ENCODE results near the gene GRM7.

- TF ChIP-seq, protein P1, sequence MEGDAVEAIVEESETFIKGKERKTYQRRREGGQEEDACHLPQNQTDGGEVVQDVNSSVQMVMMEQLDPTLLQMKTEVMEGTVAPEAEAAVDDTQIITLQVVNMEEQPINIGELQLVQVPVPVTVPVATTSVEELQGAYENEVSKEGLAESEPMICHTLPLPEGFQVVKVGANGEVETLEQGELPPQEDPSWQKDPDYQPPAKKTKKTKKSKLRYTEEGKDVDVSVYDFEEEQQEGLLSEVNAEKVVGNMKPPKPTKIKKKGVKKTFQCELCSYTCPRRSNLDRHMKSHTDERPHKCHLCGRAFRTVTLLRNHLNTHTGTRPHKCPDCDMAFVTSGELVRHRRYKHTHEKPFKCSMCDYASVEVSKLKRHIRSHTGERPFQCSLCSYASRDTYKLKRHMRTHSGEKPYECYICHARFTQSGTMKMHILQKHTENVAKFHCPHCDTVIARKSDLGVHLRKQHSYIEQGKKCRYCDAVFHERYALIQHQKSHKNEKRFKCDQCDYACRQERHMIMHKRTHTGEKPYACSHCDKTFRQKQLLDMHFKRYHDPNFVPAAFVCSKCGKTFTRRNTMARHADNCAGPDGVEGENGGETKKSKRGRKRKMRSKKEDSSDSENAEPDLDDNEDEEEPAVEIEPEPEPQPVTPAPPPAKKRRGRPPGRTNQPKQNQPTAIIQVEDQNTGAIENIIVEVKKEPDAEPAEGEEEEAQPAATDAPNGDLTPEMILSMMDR (conservative IDR thresholded peaks at IDR 0.05; ENCODE audit: low read depth in 2 of 2): no peak
- TF ChIP-seq CREB1 (CRISPR knock-in tag; IDR thresholded peaks at IDR 0.05; ENCODE audit: low read depth) (no peak), EZH2 (IDR thresholded peaks at IDR 0.05; ENCODE audit: low read depth, unreplicated experiment) (no peak), JUNB (IDR thresholded peaks at IDR 0.05; ENCODE audit: unreplicated experiment) (no peak), EZH2phosphoT487 (IDR thresholded peaks at IDR 0.05; ENCODE audit: unreplicated experiment) (no peak), POLR2AphosphoS5 (IDR thresholded peaks at IDR 0.05; ENCODE audit: low read depth) (no peak), NANOG (IDR thresholded peaks at IDR 0.05; ENCODE audit: borderline replicate concordance) (no peak), ZNF331 (CRISPR knock-in tag; IDR thresholded peaks at IDR 0.05; ENCODE audit: low read depth) (no peak), STAT1 (IDR thresholded peaks at IDR 0.05; ENCODE audit: unreplicated experiment) (no peak), ZNF114 (CRISPR knock-in tag; IDR thresholded peaks at IDR 0.05) (no peak)
- TF ChIP-seq, protein P2, sequence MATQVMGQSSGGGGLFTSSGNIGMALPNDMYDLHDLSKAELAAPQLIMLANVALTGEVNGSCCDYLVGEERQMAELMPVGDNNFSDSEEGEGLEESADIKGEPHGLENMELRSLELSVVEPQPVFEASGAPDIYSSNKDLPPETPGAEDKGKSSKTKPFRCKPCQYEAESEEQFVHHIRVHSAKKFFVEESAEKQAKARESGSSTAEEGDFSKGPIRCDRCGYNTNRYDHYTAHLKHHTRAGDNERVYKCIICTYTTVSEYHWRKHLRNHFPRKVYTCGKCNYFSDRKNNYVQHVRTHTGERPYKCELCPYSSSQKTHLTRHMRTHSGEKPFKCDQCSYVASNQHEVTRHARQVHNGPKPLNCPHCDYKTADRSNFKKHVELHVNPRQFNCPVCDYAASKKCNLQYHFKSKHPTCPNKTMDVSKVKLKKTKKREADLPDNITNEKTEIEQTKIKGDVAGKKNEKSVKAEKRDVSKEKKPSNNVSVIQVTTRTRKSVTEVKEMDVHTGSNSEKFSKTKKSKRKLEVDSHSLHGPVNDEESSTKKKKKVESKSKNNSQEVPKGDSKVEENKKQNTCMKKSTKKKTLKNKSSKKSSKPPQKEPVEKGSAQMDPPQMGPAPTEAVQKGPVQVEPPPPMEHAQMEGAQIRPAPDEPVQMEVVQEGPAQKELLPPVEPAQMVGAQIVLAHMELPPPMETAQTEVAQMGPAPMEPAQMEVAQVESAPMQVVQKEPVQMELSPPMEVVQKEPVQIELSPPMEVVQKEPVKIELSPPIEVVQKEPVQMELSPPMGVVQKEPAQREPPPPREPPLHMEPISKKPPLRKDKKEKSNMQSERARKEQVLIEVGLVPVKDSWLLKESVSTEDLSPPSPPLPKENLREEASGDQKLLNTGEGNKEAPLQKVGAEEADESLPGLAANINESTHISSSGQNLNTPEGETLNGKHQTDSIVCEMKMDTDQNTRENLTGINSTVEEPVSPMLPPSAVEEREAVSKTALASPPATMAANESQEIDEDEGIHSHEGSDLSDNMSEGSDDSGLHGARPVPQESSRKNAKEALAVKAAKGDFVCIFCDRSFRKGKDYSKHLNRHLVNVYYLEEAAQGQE (IDR thresholded peaks at IDR 0.05; ENCODE audit: unreplicated experiment): no peak
- TF ChIP-seq, protein P3, sequence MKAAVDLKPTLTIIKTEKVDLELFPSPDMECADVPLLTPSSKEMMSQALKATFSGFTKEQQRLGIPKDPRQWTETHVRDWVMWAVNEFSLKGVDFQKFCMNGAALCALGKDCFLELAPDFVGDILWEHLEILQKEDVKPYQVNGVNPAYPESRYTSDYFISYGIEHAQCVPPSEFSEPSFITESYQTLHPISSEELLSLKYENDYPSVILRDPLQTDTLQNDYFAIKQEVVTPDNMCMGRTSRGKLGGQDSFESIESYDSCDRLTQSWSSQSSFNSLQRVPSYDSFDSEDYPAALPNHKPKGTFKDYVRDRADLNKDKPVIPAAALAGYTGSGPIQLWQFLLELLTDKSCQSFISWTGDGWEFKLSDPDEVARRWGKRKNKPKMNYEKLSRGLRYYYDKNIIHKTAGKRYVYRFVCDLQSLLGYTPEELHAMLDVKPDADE (IDR thresholded peaks at IDR 0.05): no peak
- TF ChIP-seq, protein P4, sequence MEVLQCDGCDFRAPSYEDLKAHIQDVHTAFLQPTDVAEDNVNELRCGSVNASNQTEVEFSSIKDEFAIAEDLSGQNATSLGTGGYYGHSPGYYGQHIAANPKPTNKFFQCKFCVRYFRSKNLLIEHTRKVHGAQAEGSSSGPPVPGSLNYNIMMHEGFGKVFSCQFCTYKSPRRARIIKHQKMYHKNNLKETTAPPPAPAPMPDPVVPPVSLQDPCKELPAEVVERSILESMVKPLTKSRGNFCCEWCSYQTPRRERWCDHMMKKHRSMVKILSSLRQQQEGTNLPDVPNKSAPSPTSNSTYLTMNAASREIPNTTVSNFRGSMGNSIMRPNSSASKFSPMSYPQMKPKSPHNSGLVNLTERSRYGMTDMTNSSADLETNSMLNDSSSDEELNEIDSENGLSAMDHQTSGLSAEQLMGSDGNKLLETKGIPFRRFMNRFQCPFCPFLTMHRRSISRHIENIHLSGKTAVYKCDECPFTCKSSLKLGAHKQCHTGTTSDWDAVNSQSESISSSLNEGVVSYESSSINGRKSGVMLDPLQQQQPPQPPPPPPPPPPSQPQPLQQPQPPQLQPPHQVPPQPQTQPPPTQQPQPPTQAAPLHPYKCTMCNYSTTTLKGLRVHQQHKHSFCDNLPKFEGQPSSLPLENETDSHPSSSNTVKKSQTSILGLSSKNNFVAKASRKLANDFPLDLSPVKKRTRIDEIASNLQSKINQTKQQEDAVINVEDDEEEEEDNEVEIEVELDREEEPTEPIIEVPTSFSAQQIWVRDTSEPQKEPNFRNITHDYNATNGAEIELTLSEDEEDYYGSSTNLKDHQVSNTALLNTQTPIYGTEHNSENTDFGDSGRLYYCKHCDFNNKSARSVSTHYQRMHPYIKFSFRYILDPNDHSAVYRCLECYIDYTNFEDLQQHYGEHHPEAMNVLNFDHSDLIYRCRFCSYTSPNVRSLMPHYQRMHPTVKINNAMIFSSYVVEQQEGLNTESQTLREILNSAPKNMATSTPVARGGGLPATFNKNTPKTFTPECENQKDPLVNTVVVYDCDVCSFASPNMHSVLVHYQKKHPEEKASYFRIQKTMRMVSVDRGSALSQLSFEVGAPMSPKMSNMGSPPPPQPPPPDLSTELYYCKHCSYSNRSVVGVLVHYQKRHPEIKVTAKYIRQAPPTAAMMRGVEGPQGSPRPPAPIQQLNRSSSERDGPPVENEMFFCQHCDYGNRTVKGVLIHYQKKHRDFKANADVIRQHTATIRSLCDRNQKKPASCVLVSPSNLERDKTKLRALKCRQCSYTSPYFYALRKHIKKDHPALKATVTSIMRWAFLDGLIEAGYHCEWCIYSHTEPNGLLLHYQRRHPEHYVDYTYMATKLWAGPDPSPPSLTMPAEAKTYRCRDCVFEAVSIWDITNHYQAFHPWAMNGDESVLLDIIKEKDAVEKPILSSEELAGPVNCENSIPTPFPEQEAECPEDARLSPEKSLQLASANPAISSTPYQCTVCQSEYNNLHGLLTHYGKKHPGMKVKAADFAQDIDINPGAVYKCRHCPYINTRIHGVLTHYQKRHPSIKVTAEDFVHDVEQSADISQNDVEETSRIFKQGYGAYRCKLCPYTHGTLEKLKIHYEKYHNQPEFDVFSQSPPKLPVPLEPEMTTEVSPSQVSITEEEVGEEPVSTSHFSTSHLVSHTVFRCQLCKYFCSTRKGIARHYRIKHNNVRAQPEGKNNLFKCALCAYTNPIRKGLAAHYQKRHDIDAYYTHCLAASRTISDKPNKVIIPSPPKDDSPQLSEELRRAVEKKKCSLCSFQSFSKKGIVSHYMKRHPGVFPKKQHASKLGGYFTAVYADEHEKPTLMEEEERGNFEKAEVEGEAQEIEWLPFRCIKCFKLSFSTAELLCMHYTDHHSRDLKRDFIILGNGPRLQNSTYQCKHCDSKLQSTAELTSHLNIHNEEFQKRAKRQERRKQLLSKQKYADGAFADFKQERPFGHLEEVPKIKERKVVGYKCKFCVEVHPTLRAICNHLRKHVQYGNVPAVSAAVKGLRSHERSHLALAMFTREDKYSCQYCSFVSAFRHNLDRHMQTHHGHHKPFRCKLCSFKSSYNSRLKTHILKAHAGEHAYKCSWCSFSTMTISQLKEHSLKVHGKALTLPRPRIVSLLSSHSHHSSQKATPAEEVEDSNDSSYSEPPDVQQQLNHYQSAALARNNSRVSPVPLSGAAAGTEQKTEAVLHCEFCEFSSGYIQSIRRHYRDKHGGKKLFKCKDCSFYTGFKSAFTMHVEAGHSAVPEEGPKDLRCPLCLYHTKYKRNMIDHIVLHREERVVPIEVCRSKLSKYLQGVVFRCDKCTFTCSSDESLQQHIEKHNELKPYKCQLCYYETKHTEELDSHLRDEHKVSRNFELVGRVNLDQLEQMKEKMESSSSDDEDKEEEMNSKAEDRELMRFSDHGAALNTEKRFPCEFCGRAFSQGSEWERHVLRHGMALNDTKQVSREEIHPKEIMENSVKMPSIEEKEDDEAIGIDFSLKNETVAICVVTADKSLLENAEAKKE (CRISPR knock-in tag; IDR thresholded peaks at IDR 0.05): no peak
Measured at GRCh38 chr3:7305561-7305960, 444.6 kb downstream of the GRM7 start.
